ENCODE data around the gene FKBP4.

FKBP4 gene

DNA sequence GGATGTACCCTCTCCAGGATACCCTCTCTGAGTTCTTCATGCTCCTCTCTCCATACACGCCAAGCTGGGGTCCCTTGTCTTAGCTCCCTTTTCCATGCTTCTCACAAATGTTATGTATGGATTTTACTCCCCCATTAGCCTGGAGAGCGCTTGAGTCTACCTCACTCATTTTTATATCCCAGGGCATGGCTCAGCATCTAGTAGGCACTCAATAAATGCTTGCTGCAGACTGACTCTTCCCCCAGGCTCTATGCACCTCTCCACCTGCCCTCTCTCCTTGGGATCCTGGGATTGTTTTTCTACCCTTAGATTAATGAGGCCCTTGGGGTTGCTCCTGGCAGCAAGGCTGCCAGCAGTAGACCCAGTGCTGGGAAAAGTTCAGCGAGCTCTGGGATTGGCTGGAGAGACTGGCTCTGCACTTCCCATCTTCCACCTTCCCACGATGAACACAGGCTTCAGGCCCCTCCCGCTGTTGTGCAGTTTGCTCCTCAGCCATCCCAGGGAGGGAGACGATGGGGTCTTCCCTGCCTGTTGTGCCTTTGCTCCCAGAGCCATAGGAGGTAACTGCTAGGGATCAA lies 37.9 kb downstream of the FKBP4 start:
- no peaks in the 10 kb centered on the region for H3K27me3 Mint-ChIP-seq
- peak overlapping the region in 1 of 2 donors; percentile 79 for H3K27ac Mint-ChIP-seq
- no peak for ATAC-seq (replicated peaks)

DNA sequence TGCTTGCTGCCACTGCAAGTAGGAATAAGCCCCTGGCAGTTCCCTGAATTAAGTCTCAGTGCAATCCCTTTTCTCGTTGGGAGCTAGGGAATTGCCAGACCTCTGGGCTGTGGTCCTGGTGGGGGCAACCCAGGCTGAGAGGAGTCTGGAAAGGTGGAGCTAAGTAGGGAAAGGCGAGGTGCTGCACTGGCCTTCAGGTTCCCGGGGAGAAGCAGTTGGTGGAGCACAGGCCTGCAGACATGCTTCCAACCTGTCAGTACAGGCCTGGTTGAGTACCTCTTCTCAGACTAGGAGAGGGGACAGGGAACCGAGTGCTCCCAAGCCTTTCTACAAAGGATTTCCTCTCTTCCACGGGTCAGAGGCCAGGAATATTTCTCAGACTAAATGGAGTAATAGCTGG lies 38.6 kb downstream of the FKBP4 start:
- Mint-ChIP-seq H3K27ac (no peak overlapping the region), H3K9me3 (no peaks in the 10 kb centered on the region), H3K4me1 (ENCODE audit: low read depth in 2 of 2) (peaks cover 5 to 11% of the 10 kb centered on the region in 2 donors), H3K27me3 (no peaks in the 10 kb centered on the region), H3K4me3 (no peak overlapping the region), H3K36me3 (ENCODE audit: insufficient read depth) (peaks cover 16% of the 10 kb centered on the region)
- DNase-seq (no peak), ATAC-seq (replicated peaks) (no peak)

More for the DNA sequence above, 37.9 kb downstream of the FKBP4 start:
- H3K4me3 Mint-ChIP-seq, result no peak overlapping the region
- H3K4me1 Mint-ChIP-seq (ENCODE audit: low read depth in 2 of 2), result peaks cover 5 to 11% of the 10 kb centered on the region in 2 donors
- no peaks in the 10 kb centered on the region for H3K9me3 Mint-ChIP-seq
- no peak for DNase-seq
- peaks cover 12% of the 10 kb centered on the region for H3K36me3 Mint-ChIP-seq (ENCODE audit: insufficient read depth)

DNA sequence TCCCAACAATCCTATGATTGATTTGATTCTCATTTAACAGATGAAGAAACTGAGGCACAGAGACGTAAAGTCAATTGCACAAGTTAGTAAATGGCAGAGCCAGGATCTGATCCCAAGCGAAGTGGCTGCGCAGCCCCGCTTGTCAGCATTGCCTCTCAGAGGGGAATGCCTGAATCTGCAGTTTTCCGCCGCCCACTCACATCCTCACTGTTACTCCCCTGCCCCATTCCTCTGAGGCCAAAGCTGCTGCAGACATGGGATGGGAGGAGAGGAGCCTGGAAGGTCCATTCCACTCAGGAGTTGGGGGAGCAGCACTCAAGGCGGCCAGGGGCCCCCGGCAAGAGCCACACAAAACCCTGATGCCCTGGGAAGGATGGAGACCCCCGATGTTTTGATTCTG lies 39.0 kb downstream of the FKBP4 start:
- H3K36me3 Mint-ChIP-seq (ENCODE audit: insufficient read depth), result peaks cover 19% of the 10 kb centered on the region
- H3K27ac Mint-ChIP-seq, result no peak overlapping the region
- ATAC-seq (replicated peaks) (no peak), DNase-seq (no peak)
- H3K27me3 Mint-ChIP-seq, result no peaks in the 10 kb centered on the region
- H3K9me3 Mint-ChIP-seq, result no peaks in the 10 kb centered on the region
- no peak overlapping the region for H3K4me3 Mint-ChIP-seq
- H3K4me1 Mint-ChIP-seq (ENCODE audit: low read depth in 2 of 2), result peaks cover 5 to 11% of the 10 kb centered on the region in 2 donors

DNA sequence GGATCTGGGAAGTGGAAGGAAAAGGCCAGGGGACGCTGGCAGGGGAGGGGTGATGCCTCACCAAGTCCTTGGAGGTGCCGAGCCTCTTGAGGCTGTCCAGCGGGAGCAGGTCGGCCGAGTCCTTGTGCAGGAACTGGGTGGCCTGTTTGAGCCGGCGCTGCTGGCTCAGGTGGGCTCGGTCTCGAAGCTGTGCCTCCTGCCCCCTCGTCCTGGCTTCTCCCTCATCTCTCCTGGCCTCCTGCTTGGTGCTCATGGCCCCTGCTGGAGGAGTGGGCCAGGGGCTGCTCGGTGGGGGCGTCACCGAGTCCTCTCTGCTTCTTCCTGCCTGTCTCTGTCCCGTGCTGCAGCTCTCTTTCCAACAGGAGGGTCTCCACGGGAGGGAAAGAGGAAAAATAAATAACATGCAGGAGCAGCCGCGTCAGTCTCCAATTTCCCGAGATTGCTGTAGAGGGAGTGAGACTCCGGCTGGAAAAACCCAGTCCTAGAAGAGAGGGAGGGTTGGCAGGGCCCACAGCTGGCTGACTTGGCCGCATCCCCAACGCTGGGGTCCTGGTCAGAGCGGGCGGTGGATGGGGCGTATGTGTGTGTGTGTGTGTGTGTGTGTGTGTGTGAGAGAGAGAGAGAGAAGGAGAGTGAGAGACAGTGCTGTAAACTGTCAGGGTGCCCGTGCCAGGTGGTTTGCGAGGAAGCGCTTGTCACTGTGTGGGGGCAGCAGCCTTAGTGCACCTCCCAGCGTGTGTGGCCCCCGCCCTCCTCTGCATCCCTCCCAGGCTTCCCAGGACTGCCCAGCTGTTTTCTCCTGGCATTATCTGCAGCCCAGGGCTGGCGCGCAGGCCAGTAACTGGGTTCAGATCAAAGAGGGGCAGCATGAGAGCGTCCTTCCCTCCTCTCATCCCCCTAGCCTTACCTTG lies 40.1 kb downstream of the FKBP4 start, which contains the start of gene NRIP2:
NRIP2 (minus strand) TSS at position 455 of the 911 bp plus-strand sequence; CDS start at position 403, 52 bp downstream.
- DNase-seq, result no peak
- Mint-ChIP-seq H3K27ac (peak within 1 kb of the TSS; percentile 24 to 71), H3K36me3 (ENCODE audit: insufficient read depth) (peaks cover 20% of the 10 kb centered on the region), H3K4me3 (no peak within 1 kb of the TSS), H3K4me1 (ENCODE audit: low read depth in 2 of 2) (peaks cover 5 to 11% of the 10 kb centered on the region in 2 donors), H3K27me3 (no peaks in the 10 kb centered on the region), H3K9me3 (no peaks in the 10 kb centered on the region)
- no peak for ATAC-seq (replicated peaks)

DNA sequence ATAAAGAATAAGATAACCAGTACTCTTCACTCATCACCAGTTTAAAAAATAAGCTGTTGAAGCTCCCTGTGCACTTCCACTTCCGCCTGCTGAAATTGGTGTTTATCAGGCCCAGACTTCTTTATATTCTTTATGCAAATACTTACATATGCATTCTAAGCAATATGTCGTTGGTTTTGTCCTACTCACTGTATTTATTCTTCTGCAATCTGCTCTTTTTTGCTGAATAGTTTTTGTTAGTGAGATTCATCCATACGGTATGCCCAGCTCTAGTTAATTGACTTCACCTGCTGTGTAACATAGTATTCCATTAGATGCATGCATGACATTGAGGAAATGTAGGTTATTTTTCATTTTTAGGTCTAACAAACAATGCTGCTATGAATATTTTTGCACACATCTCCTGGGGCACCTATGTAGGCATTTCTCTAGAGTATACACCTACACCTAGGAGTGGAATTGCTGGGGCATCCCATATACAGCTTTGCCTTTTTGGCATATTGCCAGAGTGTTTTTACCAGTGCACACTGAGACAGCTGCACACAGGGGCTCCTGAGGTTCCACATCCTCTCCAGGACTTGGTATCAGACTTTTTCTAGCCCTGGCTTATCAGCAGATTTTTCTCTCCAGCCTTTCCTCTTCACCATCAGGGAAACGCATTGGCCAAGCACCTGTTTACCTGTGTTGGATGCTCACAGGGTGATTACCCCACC lies 41.1 kb downstream of the FKBP4 start:
- ATAC-seq (replicated peaks), result no peak
- H3K36me3 Mint-ChIP-seq (ENCODE audit: insufficient read depth), result peaks cover 28% of the 10 kb centered on the region

DNA sequence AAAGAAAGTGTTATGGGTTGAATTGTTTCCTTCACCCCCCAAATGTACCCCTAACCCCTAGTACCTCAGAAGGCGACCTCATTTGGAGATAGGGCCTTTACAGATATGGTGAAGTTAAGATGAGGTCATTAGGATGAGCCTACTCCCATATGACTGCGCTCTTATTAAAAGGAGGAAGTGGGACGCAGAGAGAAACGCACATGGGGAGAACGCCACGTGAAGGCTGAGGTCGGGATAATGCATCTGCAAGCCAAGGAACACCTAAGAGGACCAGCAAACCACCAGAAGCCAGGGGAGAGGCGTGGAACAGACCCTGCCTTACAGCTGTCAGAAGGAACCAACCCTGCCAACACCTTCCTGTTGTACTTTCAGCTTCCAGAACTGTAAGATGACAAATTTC lies 41.8 kb downstream of the FKBP4 start:
- DNase-seq (no peak), ATAC-seq (replicated peaks) (no peak)
- no peak overlapping the region for H3K27ac Mint-ChIP-seq
- peaks cover 5 to 11% of the 10 kb centered on the region in 2 donors for H3K4me1 Mint-ChIP-seq (ENCODE audit: low read depth in 2 of 2)
- no peak overlapping the region for H3K4me3 Mint-ChIP-seq
- H3K36me3 Mint-ChIP-seq (ENCODE audit: insufficient read depth), result peaks cover 28% of the 10 kb centered on the region
- no peaks in the 10 kb centered on the region for H3K27me3 Mint-ChIP-seq
- no peaks in the 10 kb centered on the region for H3K9me3 Mint-ChIP-seq

More for the DNA sequence above, 41.1 kb downstream of the FKBP4 start:
- no peak for DNase-seq
- Mint-ChIP-seq H3K4me1 (ENCODE audit: low read depth in 2 of 2) (peaks cover 5 to 11% of the 10 kb centered on the region in 2 donors), H3K27ac (peak overlapping the region in 1 of 2 donors; percentile 71), H3K9me3 (no peaks in the 10 kb centered on the region), H3K4me3 (no peak overlapping the region), H3K27me3 (no peaks in the 10 kb centered on the region)

DNA sequence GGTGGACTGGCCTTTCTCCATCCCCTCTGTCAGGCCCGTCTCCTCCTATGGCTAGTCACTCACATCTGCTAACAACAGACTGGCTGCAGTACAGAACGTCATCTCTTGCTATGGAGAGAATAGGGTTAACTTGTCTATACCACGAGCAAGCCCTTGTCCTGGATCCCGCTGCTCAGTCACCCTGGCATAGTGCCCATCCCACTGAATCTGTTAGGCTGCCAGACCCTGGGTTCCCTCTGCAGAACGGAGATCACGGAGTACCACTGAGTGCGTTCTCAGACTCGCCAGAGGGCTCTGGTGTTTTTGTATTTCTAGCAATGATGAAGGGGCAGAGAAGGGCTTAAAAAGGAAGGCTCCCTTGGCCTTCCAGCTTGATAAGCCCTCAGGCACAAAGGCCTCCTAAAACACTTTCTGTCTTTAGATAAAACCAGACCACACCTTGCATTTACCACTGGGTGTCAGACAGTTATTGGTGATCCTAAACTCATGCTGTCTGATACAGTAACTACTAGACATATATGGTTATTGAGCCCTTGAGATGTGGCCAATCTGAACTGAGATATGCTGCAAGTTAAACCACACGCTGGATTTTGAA lies 46.4 kb downstream of the FKBP4 start:
- no peak for DNase-seq
- no peak overlapping the region for H3K27ac Mint-ChIP-seq

DNA sequence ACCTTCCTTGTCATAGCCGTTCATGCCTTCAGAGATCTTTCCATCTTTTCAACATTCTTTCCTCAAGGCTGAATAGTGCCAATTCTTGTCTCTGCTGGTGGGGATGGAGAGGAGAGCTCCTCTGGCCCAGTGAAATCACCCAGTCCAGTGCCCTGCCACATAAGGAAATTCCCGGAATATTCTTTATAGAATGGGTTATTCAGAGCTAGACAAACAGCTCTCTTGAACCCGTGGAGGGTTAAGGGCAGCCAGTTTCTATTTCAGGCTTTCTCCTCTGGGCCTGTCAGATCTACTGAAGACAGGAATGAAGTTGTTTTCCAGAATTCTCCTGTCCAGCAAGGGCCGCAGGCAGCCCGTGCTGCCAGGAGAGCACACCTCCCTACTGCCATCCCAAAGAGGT lies 48.2 kb downstream of the FKBP4 start:
- DNase-seq (no peak), ATAC-seq (replicated peaks) (no peak)
- Mint-ChIP-seq H3K27me3 (no peaks in the 10 kb centered on the region), H3K4me1 (ENCODE audit: low read depth in 2 of 2) (peaks cover 0 to 2% of the 10 kb centered on the region in 2 donors), H3K9me3 (no peaks in the 10 kb centered on the region), H3K27ac (no peak overlapping the region), H3K4me3 (no peak overlapping the region), H3K36me3 (ENCODE audit: insufficient read depth) (peaks cover 31% of the 10 kb centered on the region)

More for the DNA sequence above, 46.4 kb downstream of the FKBP4 start:
- Mint-ChIP-seq H3K4me3 (no peak overlapping the region), H3K36me3 (ENCODE audit: insufficient read depth) (peaks cover 37% of the 10 kb centered on the region), H3K9me3 (no peaks in the 10 kb centered on the region), H3K4me1 (ENCODE audit: low read depth in 2 of 2) (peaks cover 0 to 2% of the 10 kb centered on the region in 2 donors), H3K27me3 (no peaks in the 10 kb centered on the region)
- no peak for ATAC-seq (replicated peaks)

DNA sequence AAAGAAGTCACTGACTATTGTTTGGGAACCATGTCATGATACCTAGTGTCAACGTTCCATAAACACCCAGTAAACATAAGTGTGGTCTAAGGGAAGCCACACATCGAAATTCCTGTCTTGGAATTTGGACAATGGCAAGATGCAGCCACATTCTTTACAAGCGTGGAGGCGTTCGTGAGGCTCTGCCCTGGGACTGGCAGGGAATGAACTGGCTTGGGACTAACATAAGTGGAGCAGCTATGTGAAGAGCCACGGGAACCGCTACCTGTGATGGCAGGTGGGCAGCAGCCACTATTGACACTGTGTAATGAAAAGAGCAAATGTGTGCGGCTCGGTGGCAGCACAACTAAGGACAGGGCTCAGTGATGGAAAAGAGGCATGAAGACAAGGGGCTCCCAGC lies 50.0 kb downstream of the FKBP4 start:
- Mint-ChIP-seq H3K27ac (peak overlapping the region in 1 of 2 donors; percentile 53), H3K27me3 (no peaks in the 10 kb centered on the region), H3K4me3 (no peak overlapping the region), H3K4me1 (ENCODE audit: low read depth in 2 of 2) (peaks cover 0 to 2% of the 10 kb centered on the region in 2 donors), H3K36me3 (ENCODE audit: insufficient read depth) (peaks cover 21% of the 10 kb centered on the region), H3K9me3 (no peaks in the 10 kb centered on the region)
- ATAC-seq (replicated peaks), result no peak
- DNase-seq, result no peak

DNA sequence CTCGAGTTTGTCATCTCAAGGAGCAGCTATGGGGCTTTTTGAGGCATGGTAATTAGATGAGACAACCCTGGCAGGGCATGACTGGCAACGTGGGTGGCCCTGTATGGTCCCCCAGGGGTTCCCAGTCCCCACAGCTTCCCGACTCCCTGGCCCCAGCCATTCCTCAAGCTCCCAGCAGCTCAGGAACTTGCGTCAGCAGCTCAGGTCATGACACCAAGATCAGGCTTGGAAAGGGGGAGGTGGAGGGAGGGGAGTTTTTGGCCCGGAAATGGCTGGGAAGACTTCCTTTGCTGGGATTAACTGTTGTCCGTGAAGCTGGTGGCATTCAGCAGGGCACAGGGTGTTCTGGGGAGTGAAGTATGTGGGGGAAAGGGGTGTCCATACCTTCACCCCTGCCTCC lies 50.5 kb downstream of the FKBP4 start:
- Mint-ChIP-seq H3K27ac (peak overlapping the region in 1 of 2 donors; percentile 53), H3K27me3 (no peaks in the 10 kb centered on the region), H3K9me3 (no peaks in the 10 kb centered on the region), H3K4me3 (no peak overlapping the region), H3K36me3 (ENCODE audit: insufficient read depth) (peaks cover 16% of the 10 kb centered on the region), H3K4me1 (ENCODE audit: low read depth in 2 of 2) (peaks cover 0 to 2% of the 10 kb centered on the region in 2 donors)
- DNase-seq, result no peak
- ATAC-seq (replicated peaks), result no peak

DNA sequence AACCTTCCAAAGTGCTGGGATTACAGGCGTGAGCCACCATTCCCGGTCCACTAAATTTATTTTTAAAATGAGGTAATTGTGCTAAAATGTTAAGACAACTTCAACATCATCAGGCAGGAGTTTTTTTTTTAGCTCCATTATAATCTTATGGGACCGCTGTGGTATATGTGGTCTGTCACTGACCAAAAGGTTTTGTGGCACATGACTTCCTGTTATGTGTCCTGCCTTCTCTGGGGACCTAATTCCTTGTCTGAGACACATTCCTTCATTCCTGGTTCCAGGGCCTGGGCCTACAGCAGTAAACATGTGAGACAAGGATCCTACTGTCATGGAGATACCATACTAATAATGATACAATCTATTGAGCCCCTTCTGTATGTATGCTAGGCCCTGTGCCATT lies 57.2 kb downstream of the FKBP4 start:
- DNase-seq (no peak), ATAC-seq (replicated peaks) (no peak)
- Mint-ChIP-seq H3K27ac (peak overlapping the region in 1 of 2 donors; percentile 25), H3K27me3 (no peaks in the 10 kb centered on the region), H3K4me1 (ENCODE audit: low read depth in 2 of 2) (no peaks in the 10 kb centered on the region), H3K9me3 (no peaks in the 10 kb centered on the region), H3K4me3 (no peak overlapping the region), H3K36me3 (ENCODE audit: insufficient read depth) (peaks cover 3% of the 10 kb centered on the region)

DNA sequence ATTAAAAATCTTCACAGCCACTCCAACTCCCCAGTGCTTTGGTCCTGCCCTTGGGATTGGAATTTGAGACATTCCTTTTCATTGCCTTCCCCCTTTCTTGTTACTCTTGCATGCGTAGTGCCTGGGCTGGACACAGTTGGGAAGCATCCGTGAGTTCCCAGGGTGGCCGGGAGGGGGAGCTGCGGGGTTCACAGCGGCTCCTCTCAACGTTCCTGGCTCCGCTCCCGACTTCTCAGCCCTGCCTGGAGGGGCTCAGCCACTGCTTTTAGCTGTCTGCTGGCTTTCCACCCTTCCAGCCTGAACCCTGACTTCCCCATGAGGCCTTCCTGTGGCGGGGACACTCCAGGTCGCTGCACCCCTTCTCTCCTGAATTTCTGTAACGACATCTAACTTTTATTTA lies 58.9 kb downstream of the FKBP4 start:
- no peaks in the 10 kb centered on the region for H3K9me3 Mint-ChIP-seq
- peak; percentile 12 to 18 (median 14) for DNase-seq

More for the DNA sequence above, 58.9 kb downstream of the FKBP4 start:
- Mint-ChIP-seq H3K4me1 (ENCODE audit: low read depth in 2 of 2) (no peaks in the 10 kb centered on the region), H3K4me3 (no peak overlapping the region), H3K27ac (peak overlapping the region in 1 of 2 donors; percentile 78), H3K27me3 (no peaks in the 10 kb centered on the region), H3K36me3 (ENCODE audit: insufficient read depth) (peaks cover 3% of the 10 kb centered on the region)
- ATAC-seq (replicated peaks), result no peak
